ENCODE data around the gene PRKN. TPM values are rescaled to one million over a fixed set of nuclear protein-coding genes. Genes with fewer than 3 reads are reported as not detected.

Gene PRKN
- total RNA-seq, 3 donors from 2014 or later = 5.2 to 10.2 (median 8.1) TPM

DNA sequence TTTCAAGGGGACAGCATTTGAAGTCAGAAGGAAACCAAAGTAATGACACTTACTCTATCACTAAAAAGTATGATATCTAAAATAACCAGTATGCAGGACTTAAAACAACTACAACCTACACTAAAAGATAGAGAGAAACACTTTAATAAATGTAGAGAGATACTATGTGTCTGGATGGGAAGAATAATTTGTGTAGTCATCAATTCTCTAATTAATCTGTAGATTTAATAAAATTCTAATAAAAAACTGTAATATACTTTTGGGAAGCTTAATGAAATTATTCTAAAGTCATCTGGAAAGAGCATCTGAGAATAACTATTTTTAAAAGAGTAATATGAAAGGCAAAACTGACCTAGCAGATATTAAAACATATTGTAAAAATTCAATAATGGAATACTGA is 52.1 kb downstream of the PRKN start:
- DNase-seq = no peak

DNA sequence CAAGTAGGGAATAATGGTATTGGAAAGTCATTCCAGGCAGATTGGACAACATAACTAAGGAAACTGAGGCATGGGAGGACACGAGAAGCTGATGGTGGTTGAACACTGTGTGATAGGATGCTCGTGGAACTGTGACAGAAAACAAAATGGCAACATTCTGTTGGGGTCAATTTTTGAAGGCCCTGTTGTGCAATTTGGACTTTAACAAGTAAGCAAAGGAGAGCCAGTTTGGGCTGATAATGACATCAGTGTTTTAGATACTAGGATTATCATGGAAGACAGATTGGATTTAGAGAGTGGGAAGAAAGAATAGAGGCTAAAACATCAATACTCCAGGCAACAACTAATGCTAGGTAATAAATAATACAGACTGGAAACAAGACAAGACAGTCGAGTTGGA is 53.1 kb downstream of the PRKN start:
- no peaks in the 10 kb centered on the region for H3K9me3 ChIP-seq
- ATAC-seq (no peak), DNase-seq (no peak)
- H3K36me3 ChIP-seq (ENCODE audit: low read depth) = no peaks in the 10 kb centered on the region
- TF ChIP-seq, protein P1, sequence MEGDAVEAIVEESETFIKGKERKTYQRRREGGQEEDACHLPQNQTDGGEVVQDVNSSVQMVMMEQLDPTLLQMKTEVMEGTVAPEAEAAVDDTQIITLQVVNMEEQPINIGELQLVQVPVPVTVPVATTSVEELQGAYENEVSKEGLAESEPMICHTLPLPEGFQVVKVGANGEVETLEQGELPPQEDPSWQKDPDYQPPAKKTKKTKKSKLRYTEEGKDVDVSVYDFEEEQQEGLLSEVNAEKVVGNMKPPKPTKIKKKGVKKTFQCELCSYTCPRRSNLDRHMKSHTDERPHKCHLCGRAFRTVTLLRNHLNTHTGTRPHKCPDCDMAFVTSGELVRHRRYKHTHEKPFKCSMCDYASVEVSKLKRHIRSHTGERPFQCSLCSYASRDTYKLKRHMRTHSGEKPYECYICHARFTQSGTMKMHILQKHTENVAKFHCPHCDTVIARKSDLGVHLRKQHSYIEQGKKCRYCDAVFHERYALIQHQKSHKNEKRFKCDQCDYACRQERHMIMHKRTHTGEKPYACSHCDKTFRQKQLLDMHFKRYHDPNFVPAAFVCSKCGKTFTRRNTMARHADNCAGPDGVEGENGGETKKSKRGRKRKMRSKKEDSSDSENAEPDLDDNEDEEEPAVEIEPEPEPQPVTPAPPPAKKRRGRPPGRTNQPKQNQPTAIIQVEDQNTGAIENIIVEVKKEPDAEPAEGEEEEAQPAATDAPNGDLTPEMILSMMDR (IDR thresholded peaks at IDR 0.05) = no peak
- no peak overlapping the region for H3K4me3 ChIP-seq
- no peaks in the 10 kb centered on the region for H3K4me1 ChIP-seq (ENCODE audit: low read depth)
- intact Hi-C loops (cut with DNase I, micrococcal nuclease) = no loop called here

More for the DNA sequence above, 52.1 kb downstream of the PRKN start:
- Histone ChIP-seq H3K9me3 (no peaks in the 10 kb centered on the region), H3K36me3 (ENCODE audit: low read depth) (no peaks in the 10 kb centered on the region), H3K4me1 (ENCODE audit: low read depth) (no peaks in the 10 kb centered on the region), H3K4me3 (no peak overlapping the region)
- intact Hi-C loops (cut with DNase I, micrococcal nuclease) = no loop called here
- TF ChIP-seq, protein P1 (IDR thresholded peaks at IDR 0.05) = no peak
- ATAC-seq = no peak

DNA sequence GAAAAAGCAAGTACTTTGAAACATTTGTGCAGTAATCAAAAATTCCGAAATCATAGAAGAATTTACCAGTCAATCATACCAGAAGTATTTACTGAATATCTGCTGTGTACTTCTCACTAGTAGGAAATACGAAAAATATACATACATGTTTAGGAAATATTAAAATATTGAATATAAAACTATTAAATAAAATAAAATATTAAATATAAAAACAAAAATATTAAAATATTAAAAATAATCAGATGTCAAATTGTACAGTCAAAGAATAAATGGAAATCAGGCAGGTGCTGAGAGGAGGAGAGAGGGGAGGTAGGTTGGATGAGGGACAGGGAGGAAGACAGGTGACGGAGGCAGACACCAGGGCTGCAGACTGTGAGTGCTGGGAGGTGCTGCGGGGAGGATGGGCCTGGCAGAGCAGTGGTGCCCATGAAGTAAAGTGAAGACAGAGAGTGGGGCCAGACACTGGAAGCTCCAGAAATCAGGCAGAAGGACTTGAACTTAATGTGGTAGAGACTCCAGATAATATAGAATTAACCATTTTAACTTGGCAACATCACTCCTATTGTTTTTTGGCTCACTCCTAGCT is 55.9 kb downstream of the PRKN start:
- Histone ChIP-seq H3K4me1 (ENCODE audit: low read depth) (no peaks in the 10 kb centered on the region), H3K36me3 (ENCODE audit: low read depth) (no peaks in the 10 kb centered on the region), H3K9me3 (no peaks in the 10 kb centered on the region), H3K4me3 (no peak overlapping the region)
- TF ChIP-seq, protein P1 (IDR thresholded peaks at IDR 0.05) = no peak
- intact Hi-C loops (cut with DNase I, micrococcal nuclease) = no loop called here
- DNase-seq = no peak
- no peak for ATAC-seq

DNA sequence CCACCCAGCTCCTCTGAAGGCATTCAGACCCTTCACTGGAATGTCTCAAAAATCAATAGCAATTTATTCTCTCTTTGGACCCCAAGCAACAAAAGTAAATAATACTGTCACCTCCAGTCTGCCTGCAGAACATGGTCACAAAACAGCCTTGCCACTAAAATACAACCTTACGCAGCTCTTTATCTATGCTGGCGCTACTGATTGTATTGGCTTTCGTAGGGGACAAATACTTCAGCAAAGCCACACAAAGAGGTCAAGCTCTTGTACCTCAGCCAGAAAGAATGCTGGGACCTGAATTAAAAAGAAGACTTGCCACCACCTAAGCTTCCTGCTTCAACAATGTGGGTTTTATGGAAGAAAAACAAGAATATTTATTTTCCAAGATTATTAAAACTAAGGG is 57.2 kb downstream of the PRKN start:
- no peak for DNase-seq
- no peaks in the 10 kb centered on the region for H3K36me3 ChIP-seq (ENCODE audit: low read depth)
- ATAC-seq = no peak
- H3K4me1 ChIP-seq (ENCODE audit: low read depth) = no peaks in the 10 kb centered on the region
- TF ChIP-seq, protein P1 (IDR thresholded peaks at IDR 0.05) = no peak
- no peak overlapping the region for H3K4me3 ChIP-seq
- H3K9me3 ChIP-seq = no peaks in the 10 kb centered on the region
- intact Hi-C loops (cut with DNase I, micrococcal nuclease) = no loop called here

DNA sequence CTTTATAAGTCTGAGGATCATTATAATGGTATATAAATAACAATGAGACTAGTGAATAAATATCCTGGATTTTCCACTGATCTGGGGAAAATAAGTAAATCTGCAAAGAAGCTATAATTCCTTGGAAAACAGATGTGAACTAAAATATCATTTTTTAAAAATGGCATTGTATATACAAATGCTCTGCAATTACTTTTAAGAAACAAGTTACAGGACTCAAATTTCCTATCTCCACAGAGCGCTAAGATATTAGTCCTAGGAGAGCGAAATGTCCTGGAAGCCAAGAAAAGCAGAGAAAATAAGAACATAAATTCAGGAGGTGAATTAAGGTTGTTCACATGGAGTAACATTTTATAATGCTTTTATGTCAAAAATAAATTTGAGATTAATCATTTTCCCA is 61.3 kb downstream of the PRKN start:
- no peak for ATAC-seq
- no peak overlapping the region for H3K4me3 ChIP-seq
- H3K36me3 ChIP-seq (ENCODE audit: low read depth) = no peaks in the 10 kb centered on the region
- no peaks in the 10 kb centered on the region for H3K9me3 ChIP-seq
- no peak for DNase-seq
- no peaks in the 10 kb centered on the region for H3K4me1 ChIP-seq (ENCODE audit: low read depth)
- TF ChIP-seq, protein P1 (IDR thresholded peaks at IDR 0.05) = no peak
- intact Hi-C loops (cut with DNase I, micrococcal nuclease) = no loop called here

DNA sequence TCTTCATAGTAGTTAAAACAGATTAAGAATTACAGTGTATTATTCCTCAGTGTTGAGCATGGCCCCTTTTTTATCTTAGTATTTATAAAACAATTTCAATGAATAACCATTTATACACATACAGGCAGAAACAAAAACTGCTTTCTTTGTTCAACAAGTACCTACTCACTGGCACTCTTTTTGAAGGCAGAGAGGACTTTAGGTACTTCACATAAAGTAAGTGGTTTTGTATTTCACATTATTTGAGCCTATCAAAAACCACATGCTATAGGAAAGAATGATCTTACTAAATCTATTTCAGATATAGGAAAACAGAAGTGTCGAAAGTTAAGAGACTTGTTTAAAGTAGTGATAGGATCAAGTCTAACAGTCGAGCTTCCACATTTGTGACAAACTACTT is 73.8 kb downstream of the PRKN start:
- Histone ChIP-seq H3K4me3 (no peak overlapping the region), H3K9me3 (no peaks in the 10 kb centered on the region), H3K4me1 (ENCODE audit: low read depth) (no peaks in the 10 kb centered on the region), H3K36me3 (ENCODE audit: low read depth) (no peaks in the 10 kb centered on the region)
- ATAC-seq (no peak), DNase-seq (no peak)
- intact Hi-C loops (cut with DNase I, micrococcal nuclease) = no loop called here
- TF ChIP-seq, protein P1 (IDR thresholded peaks at IDR 0.05) = no peak
